OCI-LY3 (cell line): Measurements from ENCODE around the gene DHRSX.

Source experiments
- H2AFZ ChIP-seq: fragments of 200-600, 300-600 bp; shearing (Covaris generic); 2 replicates; pipeline ENCODE4 v1.6.0; 2014; ENCODE audit warnings: antibody characterized with exemption, low read depth, low read length
- H3K27ac ChIP-seq: fragments of 200-600, 300-600 bp; sonication (generic); 2 replicates; pipeline ENCODE4 v1.5.1; 2014; ENCODE audit warnings: mild to moderate bottlenecking, low read length, moderate library complexity, mixed read lengths
- H3K27me3 ChIP-seq: fragments of 200-600, 300-600 bp; sonication (generic); 2 replicates; pipeline ENCODE4 v1.6.1; 2014; ENCODE audit warnings: low read depth, low read length, mixed read lengths
- H3K36me3 ChIP-seq: fragments of 200-600, 300-600 bp; sonication (generic); replicated peaks from 2 replicates; pipeline ENCODE3; 2014; ENCODE audit warnings: low read depth, low read length, mixed read lengths
- H3K4me1 ChIP-seq: fragments of 300-600, 200-600 bp; sonication (generic); 2 replicates; pipeline ENCODE4 v1.6.1; 2014; ENCODE audit warnings: low read length, mixed read lengths
- H3K4me2 ChIP-seq: fragments of 200-600, 300-600 bp; sonication (generic); 2 replicates; pipeline ENCODE4 v1.6.1; 2014; ENCODE audit warnings: low read length, mixed read lengths
- H3K4me3 ChIP-seq: fragments of 300-600, 200-600 bp; sonication (generic); 2 replicates; pipeline ENCODE4 v1.5.1; 2014; ENCODE audit warnings: antibody characterized with exemption, mild to moderate bottlenecking, low read length, moderate library complexity
- H3K79me2 ChIP-seq: fragments of 300-600, 200-600 bp; shearing (Covaris generic); 2 replicates; pipeline ENCODE4 v1.6.1; 2014; ENCODE audit warnings: mild to moderate bottlenecking, low read length, mixed read lengths
- H3K9ac ChIP-seq: fragments of 300-600, 200-600 bp; shearing (Covaris generic); 2 replicates; pipeline ENCODE4 v1.6.0; 2014; ENCODE audit warnings: mild to moderate bottlenecking, low read length, moderate library complexity
- H3K9me3 ChIP-seq: fragments of 200-600, 300-600 bp; shearing (Covaris generic); 2 replicates; pipeline ENCODE4 v1.6.1; 2014; ENCODE audit warnings: low read length, mixed read lengths; ENCODE audit not compliant: insufficient read depth
- H4K20me1 ChIP-seq: fragments of 200-600, 300-600 bp; sonication (generic); 2 replicates; pipeline ENCODE4 v1.6.1; 2016; ENCODE audit warnings: low read length, mixed read lengths; ENCODE audit not compliant: insufficient read depth
- CTCF ChIP-seq: fragments of 200-600, 300-600 bp; sonication (generic); IDR thresholded peaks from 2 replicates; pipeline ENCODE4 v1.5.1; 2014; ENCODE audit warnings: antibody characterized with exemption, low read length, low read depth
- EZH2phosphoT487 ChIP-seq: fragments of 200-600 bp; shearing (Covaris generic); IDR thresholded peaks from 2 replicates; pipeline ENCODE4 v1.6.1; 2018; ENCODE audit warnings: antibody characterized with exemption, mixed run types, low read depth

Gene DHRSX

GRCh38 chrX:2320089-2320488 lies 180.7 kb downstream of the DHRSX start:
- Histone ChIP-seq H3K27ac (no peak overlapping the region), H4K20me1 (no peaks in the 10 kb centered on the region), H3K4me2 (no peak overlapping the region)

GRCh38 chrX:2318371-2318770 lies 182.4 kb downstream of the DHRSX start:
- no peak overlapping the region for H3K4me2 ChIP-seq
- H2AFZ ChIP-seq = no peak overlapping the region

More at GRCh38 chrX:2320089-2320488, 180.7 kb downstream of the DHRSX start:
- Histone ChIP-seq H3K4me1 (no peaks in the 10 kb centered on the region), H3K9ac (no peak overlapping the region), H3K36me3 (no peaks in the 10 kb centered on the region), H3K27me3 (no peaks in the 10 kb centered on the region), H3K4me3 (no peak overlapping the region), H3K9me3 (no peaks in the 10 kb centered on the region), H2AFZ (no peak overlapping the region), H3K79me2 (no peaks in the 10 kb centered on the region)
- no peak for TF ChIP-seq CTCF
- TF ChIP-seq EZH2phosphoT487 = no peak

GRCh38 chrX:2317527-2318055 lies 183.2 kb downstream of the DHRSX start:
- Histone ChIP-seq H3K4me1 (no peaks in the 10 kb centered on the region), H3K4me2 (no peak overlapping the region), H3K9ac (no peak overlapping the region), H3K79me2 (no peaks in the 10 kb centered on the region), H3K9me3 (no peaks in the 10 kb centered on the region), H3K36me3 (no peaks in the 10 kb centered on the region), H2AFZ (no peak overlapping the region), H4K20me1 (no peaks in the 10 kb centered on the region), H3K27ac (no peak overlapping the region), H3K27me3 (no peaks in the 10 kb centered on the region), H3K4me3 (no peak overlapping the region)
- no peak for TF ChIP-seq CTCF
- TF ChIP-seq EZH2phosphoT487 = no peak

More at GRCh38 chrX:2318371-2318770, 182.4 kb downstream of the DHRSX start:
- Histone ChIP-seq H3K4me3 (no peak overlapping the region), H3K36me3 (no peaks in the 10 kb centered on the region), H3K79me2 (no peaks in the 10 kb centered on the region), H3K27me3 (no peaks in the 10 kb centered on the region), H3K9me3 (no peaks in the 10 kb centered on the region), H3K9ac (no peak overlapping the region), H3K4me1 (no peaks in the 10 kb centered on the region), H4K20me1 (no peaks in the 10 kb centered on the region), H3K27ac (no peak overlapping the region)
- TF ChIP-seq CTCF = no peak
- no peak for TF ChIP-seq EZH2phosphoT487

- no peaks in the 10 kb centered on the region for H3K36me3 ChIP-seq
- H2AFZ ChIP-seq = no peak overlapping the region
- no peak overlapping the region for H3K4me2 ChIP-seq
- H3K4me3 ChIP-seq = no peak overlapping the region
- no peaks in the 10 kb centered on the region for H3K9me3 ChIP-seq
- no peaks in the 10 kb centered on the region for H3K79me2 ChIP-seq
- no peak overlapping the region for H3K27ac ChIP-seq
- no peaks in the 10 kb centered on the region for H3K27me3 ChIP-seq
- H3K4me1 ChIP-seq = no peaks in the 10 kb centered on the region
- no peaks in the 10 kb centered on the region for H4K20me1 ChIP-seq
- no peak overlapping the region for H3K9ac ChIP-seq
- no peak for TF ChIP-seq EZH2phosphoT487
- no peak for TF ChIP-seq CTCF
Observed at GRCh38 chrX:2316534-2316933, 184.2 kb downstream of the DHRSX start.
